AG04449 (cell line): ENCODE measurements around the gene CDX1.

ENCODE experiments used
- CTCF ChIA-PET: fragments of 350-600 bp; formaldehyde crosslinking; extraction: SDS; loops from one replicate; lab custom pipeline; 2021; ENCODE audit warnings: antibody characterized with exemption; lab: Yijun Ruan, JAX
- POLR2A ChIA-PET: fragments of 400-600, 350-600 bp; formaldehyde crosslinking; extraction: SDS; loops from one replicate; lab custom pipeline; 2020; ENCODE audit warnings: antibody characterized with exemption, inconsistent platforms; lab: Yijun Ruan, JAX
- DNase-seq: peaks from one replicate; pipeline ENCODE4 v3.0.0-alpha.2; 2010; ENCODE audit warnings: low read depth, low spot score
- H3K4me3 ChIP-seq: 2 replicates; pipeline ENCODE4 v1.5.1; 2011; ENCODE audit warnings: low read depth, mild to moderate bottlenecking, control low read depth, low read length
- TF ChIP-seq, protein P1 (sequence below): IDR thresholded peaks from one replicate; pipeline ENCODE4 v1.5.1; 2011; ENCODE audit warnings: mild to moderate bottlenecking, moderate library complexity, low read length, control low read depth, inconsistent platforms; ENCODE audit not compliant: insufficient read depth; ENCODE audit errors: missing control alignments

Gene CDX1

DNA sequence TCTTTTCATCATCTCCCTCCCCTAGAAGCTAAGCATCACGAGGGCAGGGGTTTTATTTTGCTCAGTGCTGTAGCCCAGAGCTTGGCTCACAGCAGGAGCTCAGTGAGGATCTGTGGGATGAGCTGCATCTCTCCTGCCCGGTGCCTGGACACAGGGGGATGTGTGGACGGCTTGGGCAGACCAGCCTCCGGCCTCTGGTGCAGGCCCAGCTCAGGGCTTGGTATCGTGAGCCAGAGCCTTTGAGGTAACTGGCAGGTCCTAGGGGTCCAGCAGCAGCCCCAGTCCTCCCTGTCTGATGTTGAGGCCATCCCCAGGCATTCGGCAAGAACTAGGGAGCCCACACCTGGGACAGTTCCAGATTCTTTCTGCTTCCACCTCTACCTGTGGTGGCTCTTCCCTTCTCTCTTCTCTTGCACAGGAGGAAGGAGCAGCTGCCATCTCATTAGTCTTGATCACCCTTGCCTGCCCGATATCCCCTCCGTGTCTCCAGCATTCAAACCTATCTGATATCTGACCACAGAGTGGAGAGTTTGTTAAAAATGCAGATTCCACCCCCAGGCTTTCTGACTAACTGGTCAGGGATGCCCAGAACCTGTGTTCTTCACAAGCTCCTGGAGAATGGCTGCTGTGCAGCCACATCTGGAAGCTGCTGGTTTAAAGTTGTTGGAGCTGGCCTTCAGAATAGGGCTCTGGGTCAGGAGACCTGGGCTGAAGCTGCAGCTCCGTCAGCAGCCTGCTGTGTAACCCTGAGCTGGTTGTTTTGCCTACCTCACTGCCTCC lies 15.4 kb downstream of the CDX1 start:
- POLR2A ChIA-PET, result no interaction called here
- no peak for DNase-seq
- CTCF ChIA-PET, result interaction anchor here (0.8 to 1.4 kb wide), 3 partner anchors 11 to 25 kb away, joined by 3 to 4 read pairs (median 4); no protein-coding TSS in a partner anchor
- TF ChIP-seq, protein P1, sequence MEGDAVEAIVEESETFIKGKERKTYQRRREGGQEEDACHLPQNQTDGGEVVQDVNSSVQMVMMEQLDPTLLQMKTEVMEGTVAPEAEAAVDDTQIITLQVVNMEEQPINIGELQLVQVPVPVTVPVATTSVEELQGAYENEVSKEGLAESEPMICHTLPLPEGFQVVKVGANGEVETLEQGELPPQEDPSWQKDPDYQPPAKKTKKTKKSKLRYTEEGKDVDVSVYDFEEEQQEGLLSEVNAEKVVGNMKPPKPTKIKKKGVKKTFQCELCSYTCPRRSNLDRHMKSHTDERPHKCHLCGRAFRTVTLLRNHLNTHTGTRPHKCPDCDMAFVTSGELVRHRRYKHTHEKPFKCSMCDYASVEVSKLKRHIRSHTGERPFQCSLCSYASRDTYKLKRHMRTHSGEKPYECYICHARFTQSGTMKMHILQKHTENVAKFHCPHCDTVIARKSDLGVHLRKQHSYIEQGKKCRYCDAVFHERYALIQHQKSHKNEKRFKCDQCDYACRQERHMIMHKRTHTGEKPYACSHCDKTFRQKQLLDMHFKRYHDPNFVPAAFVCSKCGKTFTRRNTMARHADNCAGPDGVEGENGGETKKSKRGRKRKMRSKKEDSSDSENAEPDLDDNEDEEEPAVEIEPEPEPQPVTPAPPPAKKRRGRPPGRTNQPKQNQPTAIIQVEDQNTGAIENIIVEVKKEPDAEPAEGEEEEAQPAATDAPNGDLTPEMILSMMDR, result no peak
- no peak overlapping the region for H3K4me3 ChIP-seq

GRCh38 chr5:150182774-150183173 lies 16.2 kb downstream of the CDX1 start:
- CTCF ChIA-PET, result interaction anchor here (0.8 to 1.4 kb wide), 3 partner anchors 10 to 24 kb away, joined by 3 to 4 read pairs (median 4); no protein-coding TSS in a partner anchor
- TF ChIP-seq, protein P1, result no peak
- no peak overlapping the region for H3K4me3 ChIP-seq
- POLR2A ChIA-PET, result no interaction called here
- no peak for DNase-seq

DNA sequence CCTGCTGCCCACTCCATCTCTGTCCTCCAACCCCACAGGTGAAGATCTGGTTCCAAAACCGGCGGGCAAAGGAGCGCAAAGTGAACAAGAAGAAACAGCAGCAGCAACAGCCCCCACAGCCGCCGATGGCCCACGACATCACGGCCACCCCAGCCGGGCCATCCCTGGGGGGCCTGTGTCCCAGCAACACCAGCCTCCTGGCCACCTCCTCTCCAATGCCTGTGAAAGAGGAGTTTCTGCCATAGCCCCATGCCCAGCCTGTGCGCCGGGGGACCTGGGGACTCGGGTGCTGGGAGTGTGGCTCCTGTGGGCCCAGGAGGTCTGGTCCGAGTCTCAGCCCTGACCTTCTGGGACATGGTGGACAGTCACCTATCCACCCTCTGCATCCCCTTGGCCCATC lies 16.9 kb downstream of the CDX1 start:
- ChIA-PET CTCF (interaction anchor here (1.1 to 1.6 kb wide), 3 partner anchors 8 to 19 kb away, joined by 3 to 6 read pairs (median 5); no protein-coding TSS in a partner anchor), POLR2A (no interaction called here)
- H3K4me3 ChIP-seq, result no peak overlapping the region
- DNase-seq, result no peak
- TF ChIP-seq, protein P1, result no peak

DNA sequence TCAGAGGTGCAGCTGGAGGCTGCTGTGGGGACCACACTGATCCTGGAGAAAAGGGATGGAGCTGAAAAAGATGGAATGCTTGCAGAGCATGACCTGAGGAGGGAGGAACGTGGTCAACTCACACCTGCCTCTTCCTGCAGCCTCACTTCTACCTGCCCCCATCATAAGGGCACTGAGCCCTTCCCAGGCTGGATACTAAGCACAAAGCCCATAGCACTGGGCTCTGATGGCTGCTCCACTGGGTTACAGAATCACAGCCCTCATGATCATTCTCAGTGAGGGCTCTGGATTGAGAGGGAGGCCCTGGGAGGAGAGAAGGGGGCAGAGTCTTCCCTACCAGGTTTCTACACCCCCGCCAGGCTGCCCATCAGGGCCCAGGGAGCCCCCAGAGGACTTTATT lies 17.4 kb downstream of the CDX1 start:
- POLR2A ChIA-PET, result no interaction called here
- H3K4me3 ChIP-seq, result no peak overlapping the region
- CTCF ChIA-PET, result interaction anchor here (1.0 to 1.6 kb wide), 4 partner anchors 8 to 19 kb away, joined by 3 to 6 read pairs (median 4); no protein-coding TSS in a partner anchor
- DNase-seq, result no peak
- TF ChIP-seq, protein P1, result no peak

DNA sequence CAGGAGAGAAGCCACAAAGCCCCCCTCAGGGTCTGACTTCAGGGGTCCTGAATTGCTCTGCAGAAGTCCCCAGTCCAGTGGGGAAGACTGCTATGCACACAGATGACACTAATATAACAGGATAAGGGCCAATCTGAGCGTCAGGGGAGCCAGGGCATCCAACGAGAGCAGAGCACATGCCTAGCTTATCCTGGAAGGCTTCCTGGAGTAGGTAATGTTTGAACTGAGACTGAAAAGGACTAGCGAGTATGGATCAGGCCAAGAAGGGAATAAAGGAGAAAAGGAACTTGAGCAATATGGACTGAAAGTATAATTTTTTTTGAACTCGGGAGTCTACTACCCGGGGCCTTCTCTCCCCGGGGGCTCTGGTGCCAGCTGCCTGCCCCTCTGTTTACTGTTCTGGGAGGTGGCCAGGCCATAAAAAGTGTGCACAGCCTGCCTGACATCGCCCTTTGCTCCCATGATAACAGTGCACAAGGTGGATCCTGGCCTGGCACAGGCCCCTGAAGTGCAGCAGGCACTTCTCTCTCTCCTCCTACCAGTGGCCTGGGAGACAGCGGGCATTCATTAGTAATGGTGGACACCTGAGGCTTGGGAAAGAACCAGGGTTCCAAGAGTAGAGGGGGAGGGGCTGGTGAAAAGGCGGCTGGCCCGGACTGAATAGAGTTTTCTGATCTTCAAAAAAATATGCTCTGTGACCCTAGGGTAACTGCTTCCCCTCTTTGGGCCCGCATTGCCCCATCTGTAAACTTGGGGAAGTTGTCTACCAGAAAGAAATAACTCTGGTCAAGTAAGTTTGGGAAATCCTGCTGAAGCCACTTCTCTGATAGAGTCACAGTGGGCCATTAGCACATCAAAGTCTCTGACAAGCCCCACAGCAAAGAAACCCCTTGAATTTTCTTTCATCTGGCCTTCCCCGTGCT lies 18.7 kb downstream of the CDX1 start:
- TF ChIP-seq, protein P1, result no peak
- CTCF ChIA-PET, result interaction anchor here (1.6 to 4.5 kb wide), 3 partner anchors 9 to 34 kb away, joined by 4 to 23 read pairs (median 4); no protein-coding TSS in a partner anchor
- POLR2A ChIA-PET, result no interaction called here
- no peak for DNase-seq
- H3K4me3 ChIP-seq, result no peak overlapping the region
